ENCODE data around the gene MED28. TPM values are rescaled to one million over a fixed set of nuclear protein-coding genes. Genes with fewer than 3 reads are reported as not detected.

The MED28 gene
- polyA plus RNA-seq, 1 donor from 2014 or later, result 33.7 TPM

DNA sequence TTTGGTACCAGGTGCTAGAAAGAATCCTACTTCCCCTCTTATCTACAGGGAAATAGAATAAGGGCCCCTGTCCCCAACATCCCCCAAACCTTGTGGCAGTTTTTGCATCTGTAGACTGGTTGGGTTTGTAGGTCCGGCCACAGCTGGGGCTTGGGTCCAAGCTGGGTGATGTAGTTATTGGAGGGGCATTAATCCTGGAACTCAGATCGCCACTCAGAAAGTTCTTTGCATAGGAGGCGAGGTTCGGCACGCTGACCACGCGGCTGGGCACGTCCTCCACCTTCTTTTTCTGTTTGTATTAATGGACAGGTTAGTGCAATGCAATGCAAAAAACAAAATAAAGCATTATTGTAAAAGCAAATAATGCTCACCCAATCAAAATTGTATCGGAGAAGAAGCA lies 19.2 kb downstream of the MED28 start:
- Histone ChIP-seq H2AFZ (ENCODE audit: low read depth, low read length) (no peak overlapping the region), H3F3A (ENCODE audit: insufficient read depth, low read length, poor library complexity, severe bottlenecking) (no peaks in the 10 kb centered on the region), H3K79me2 (replicated peaks; ENCODE audit: insufficient read depth, low read length) (no peaks in the 10 kb centered on the region), H3K4me3 (ENCODE audit: low read length) (no peak overlapping the region), H3K27ac (ENCODE audit: low read length) (no peak overlapping the region), H3K9me3 (ENCODE audit: low read length) (no peaks in the 10 kb centered on the region), H3K27me3 (ENCODE audit: insufficient read depth, low read depth, low read length) (no peaks in the 10 kb centered on the region), H3K9ac (ENCODE audit: low read length) (no peak overlapping the region), H3K36me3 (ENCODE audit: insufficient read depth, low read length) (no peaks in the 10 kb centered on the region), H3K4me2 (ENCODE audit: low read length) (no peak overlapping the region), H4K20me1 (ENCODE audit: insufficient read depth) (no peaks in the 10 kb centered on the region), H3K9me2 (ENCODE audit: insufficient read depth, low read length) (no peaks in the 10 kb centered on the region)
- TF ChIP-seq POLR2AphosphoS5 (IDR thresholded peaks at IDR 0.05) (no peak), TAF1 (IDR thresholded peaks at IDR 0.05; ENCODE audit: low read depth) (no peak), MXI1 (conservative IDR thresholded peaks at IDR 0.05; ENCODE audit: poor library complexity, severe bottlenecking) (no peak), EZH2 (IDR thresholded peaks at IDR 0.05; ENCODE audit: borderline replicate concordance, insufficient read depth, low read length, poor library complexity, severe bottlenecking) (no peak), EP300 (conservative IDR thresholded peaks at IDR 0.05; ENCODE audit: poor library complexity, severe bottlenecking) (no peak), REST (IDR thresholded peaks at IDR 0.05; ENCODE audit: borderline replicate concordance) (no peak)
- TF ChIP-seq, protein P1, sequence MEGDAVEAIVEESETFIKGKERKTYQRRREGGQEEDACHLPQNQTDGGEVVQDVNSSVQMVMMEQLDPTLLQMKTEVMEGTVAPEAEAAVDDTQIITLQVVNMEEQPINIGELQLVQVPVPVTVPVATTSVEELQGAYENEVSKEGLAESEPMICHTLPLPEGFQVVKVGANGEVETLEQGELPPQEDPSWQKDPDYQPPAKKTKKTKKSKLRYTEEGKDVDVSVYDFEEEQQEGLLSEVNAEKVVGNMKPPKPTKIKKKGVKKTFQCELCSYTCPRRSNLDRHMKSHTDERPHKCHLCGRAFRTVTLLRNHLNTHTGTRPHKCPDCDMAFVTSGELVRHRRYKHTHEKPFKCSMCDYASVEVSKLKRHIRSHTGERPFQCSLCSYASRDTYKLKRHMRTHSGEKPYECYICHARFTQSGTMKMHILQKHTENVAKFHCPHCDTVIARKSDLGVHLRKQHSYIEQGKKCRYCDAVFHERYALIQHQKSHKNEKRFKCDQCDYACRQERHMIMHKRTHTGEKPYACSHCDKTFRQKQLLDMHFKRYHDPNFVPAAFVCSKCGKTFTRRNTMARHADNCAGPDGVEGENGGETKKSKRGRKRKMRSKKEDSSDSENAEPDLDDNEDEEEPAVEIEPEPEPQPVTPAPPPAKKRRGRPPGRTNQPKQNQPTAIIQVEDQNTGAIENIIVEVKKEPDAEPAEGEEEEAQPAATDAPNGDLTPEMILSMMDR (IDR thresholded peaks at IDR 0.05; ENCODE audit: poor library complexity, severe bottlenecking), result no peak

- no peaks in the 10 kb centered on the region for H3K79me2 ChIP-seq (replicated peaks; ENCODE audit: insufficient read depth, low read length)
- no peak overlapping the region for H3K27ac ChIP-seq (ENCODE audit: low read length)
- no peak overlapping the region for H3K4me3 ChIP-seq (ENCODE audit: low read length)
- no peak overlapping the region for H3K4me2 ChIP-seq (ENCODE audit: low read length)
- no peaks in the 10 kb centered on the region for H3K27me3 ChIP-seq (ENCODE audit: insufficient read depth, low read depth, low read length)
- H4K20me1 ChIP-seq (ENCODE audit: insufficient read depth), result no peaks in the 10 kb centered on the region
- H3K9me2 ChIP-seq (ENCODE audit: insufficient read depth, low read length), result no peaks in the 10 kb centered on the region
- H3K9me3 ChIP-seq (ENCODE audit: low read length), result no peaks in the 10 kb centered on the region
- no peaks in the 10 kb centered on the region for H3K36me3 ChIP-seq (ENCODE audit: insufficient read depth, low read length)
- no peak overlapping the region for H2AFZ ChIP-seq (ENCODE audit: low read depth, low read length)
- H3K9ac ChIP-seq (ENCODE audit: low read length), result no peak overlapping the region
- H3F3A ChIP-seq (ENCODE audit: insufficient read depth, low read length, poor library complexity, severe bottlenecking), result no peaks in the 10 kb centered on the region
- TF ChIP-seq SMC3 (conservative IDR thresholded peaks at IDR 0.05; ENCODE audit: poor library complexity), result no peak
- TF ChIP-seq POLR2AphosphoS5 (IDR thresholded peaks at IDR 0.05), result no peak
- no peak for TF ChIP-seq REST (IDR thresholded peaks at IDR 0.05; ENCODE audit: borderline replicate concordance)
- TF ChIP-seq, protein P1 (IDR thresholded peaks at IDR 0.05; ENCODE audit: poor library complexity, severe bottlenecking), result no peak
- no peak for TF ChIP-seq EZH2 (IDR thresholded peaks at IDR 0.05; ENCODE audit: borderline replicate concordance, insufficient read depth, low read length, poor library complexity, severe bottlenecking)
- TF ChIP-seq TAF1 (IDR thresholded peaks at IDR 0.05; ENCODE audit: low read depth), result no peak
- no peak for TF ChIP-seq EP300 (conservative IDR thresholded peaks at IDR 0.05; ENCODE audit: poor library complexity, severe bottlenecking)
- TF ChIP-seq MXI1 (conservative IDR thresholded peaks at IDR 0.05; ENCODE audit: poor library complexity, severe bottlenecking), result no peak
- TF ChIP-seq RAD21 (conservative IDR thresholded peaks at IDR 0.05), result no peak
Observed at GRCh38 chr4:17635056-17635455, 20.6 kb downstream of the MED28 start.
